Measurements from ENCODE around the gene IFFO2. TPM values are rescaled to one million over a fixed set of nuclear protein-coding genes. Genes with fewer than 3 reads are reported as not detected.

Gene IFFO2
- total RNA-seq, 2 donors from 2014 or later = 13.6 to 20.4 TPM

- intact Hi-C loops (cut with DNase I) = loop anchor here (10.0 kb wide), 1 partner anchor 1364 kb away; no protein-coding TSS in a partner anchor
- H3K27ac ChIP-seq = no peak overlapping the region
- H3K9me3 ChIP-seq = no peaks in the 10 kb centered on the region
- H3K36me3 ChIP-seq = no peaks in the 10 kb centered on the region
- H3K27me3 ChIP-seq (replicated peaks; ENCODE audit: insufficient read depth) = no peaks in the 10 kb centered on the region
- 55% methylated on average over 12 of the region's 12 CpGs for WGBS
- no peak for DNase-seq (ENCODE audit: low spot score)
- H3K4me1 ChIP-seq (replicated peaks) = no peaks in the 10 kb centered on the region
- no peak overlapping the region for H3K4me3 ChIP-seq
- no peak for TF ChIP-seq POLR2AphosphoS5 (IDR thresholded peaks at IDR 0.05)
- TF ChIP-seq CTCF (IDR thresholded peaks at IDR 0.05) = no peak
- TF ChIP-seq POLR2A (IDR thresholded peaks at IDR 0.05) = no peak
Measured at GRCh38 chr1:18868801-18869424, 87.6 kb downstream of the IFFO2 start.

DNA sequence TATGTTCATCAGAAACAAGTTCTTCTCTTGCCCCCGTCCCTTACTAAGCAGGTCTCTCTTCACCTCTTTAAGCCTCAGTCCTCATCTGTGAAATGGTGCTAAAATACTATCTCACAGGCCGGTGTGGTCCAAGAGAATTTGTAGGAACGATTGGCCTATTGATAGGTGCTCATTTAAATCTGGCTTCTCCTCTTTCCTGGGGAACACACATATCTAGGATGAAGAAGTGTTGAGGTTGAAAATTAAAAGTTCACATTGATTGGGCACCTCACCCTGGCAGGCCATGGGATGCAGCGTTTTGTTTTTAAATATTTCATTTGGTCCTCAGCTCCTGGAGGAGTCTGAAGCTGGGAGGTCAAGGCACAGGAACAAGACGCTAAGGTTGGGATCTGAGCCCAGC is 88.1 kb downstream of the IFFO2 start:
- TF ChIP-seq CTCF (IDR thresholded peaks at IDR 0.05) = no peak
- no peaks in the 10 kb centered on the region for H3K27me3 ChIP-seq (replicated peaks; ENCODE audit: insufficient read depth)

DNA sequence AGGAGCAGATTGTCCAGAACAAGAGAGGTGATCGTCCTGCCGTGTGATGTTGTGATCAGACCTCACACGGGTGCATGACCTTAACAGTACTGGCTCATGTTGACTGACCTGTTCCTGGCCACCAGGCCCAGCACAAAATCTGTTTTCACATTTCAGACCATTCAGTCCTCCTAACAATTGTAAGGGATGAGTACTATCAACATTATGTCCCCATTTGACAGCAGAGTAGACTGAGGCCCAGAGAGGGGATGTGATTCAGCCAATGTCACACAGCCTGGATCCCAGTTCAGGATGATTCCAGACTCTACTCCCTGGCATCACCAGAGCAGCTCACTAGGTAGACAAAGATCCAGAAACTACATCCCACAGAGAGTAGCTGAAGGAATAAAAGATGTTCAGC is 89.6 kb downstream of the IFFO2 start:
- 95% methylated on average over 3 of the region's 3 CpGs for WGBS
- H3K36me3 ChIP-seq = no peaks in the 10 kb centered on the region
- H3K4me1 ChIP-seq (replicated peaks) = no peaks in the 10 kb centered on the region
- no peaks in the 10 kb centered on the region for H3K9me3 ChIP-seq
- H3K27ac ChIP-seq = no peak overlapping the region
- intact Hi-C loops (cut with DNase I) = loop anchor here (10.0 kb wide), 1 partner anchor 1362 kb away; no protein-coding TSS in a partner anchor
- DNase-seq (ENCODE audit: low spot score) = no peak
- no peak overlapping the region for H3K4me3 ChIP-seq
- TF ChIP-seq POLR2A (IDR thresholded peaks at IDR 0.05) = no peak
- no peak for TF ChIP-seq POLR2AphosphoS5 (IDR thresholded peaks at IDR 0.05)
- no peak for TF ChIP-seq CTCF (IDR thresholded peaks at IDR 0.05)
- no peaks in the 10 kb centered on the region for H3K27me3 ChIP-seq (replicated peaks; ENCODE audit: insufficient read depth)

More for the DNA sequence above, 88.1 kb downstream of the IFFO2 start:
- Histone ChIP-seq H3K9me3 (no peaks in the 10 kb centered on the region), H3K4me3 (no peak overlapping the region), H3K27ac (no peak overlapping the region), H3K36me3 (no peaks in the 10 kb centered on the region), H3K4me1 (replicated peaks) (no peaks in the 10 kb centered on the region)
- intact Hi-C loops (cut with DNase I) = loop anchor here (10.0 kb wide), 1 partner anchor 1364 kb away; no protein-coding TSS in a partner anchor
- WGBS = 76% methylated on average over 5 of the region's 5 CpGs
- no peak for DNase-seq (ENCODE audit: low spot score)

DNA sequence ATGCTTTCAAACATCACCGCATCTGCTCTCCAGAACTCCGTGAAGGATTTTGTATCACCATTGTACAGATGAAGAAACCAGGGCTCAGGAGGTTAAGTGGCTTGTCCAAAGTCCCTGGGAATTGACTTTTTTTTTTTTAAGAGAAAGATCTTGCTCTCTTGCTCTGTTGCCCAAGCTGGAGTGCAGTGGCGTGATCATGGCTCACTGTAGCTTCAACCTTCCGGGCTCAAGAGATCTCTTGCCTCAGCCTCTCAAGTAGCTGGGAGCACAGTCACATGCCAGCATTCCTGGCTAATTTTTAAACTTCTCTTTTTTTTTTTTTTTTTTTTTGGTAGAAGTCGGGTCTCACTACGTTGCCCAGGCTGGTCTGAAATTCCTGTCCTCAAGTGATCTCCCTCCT is 90.2 kb downstream of the IFFO2 start:
- intact Hi-C loops (cut with DNase I) = loop anchor here (10.0 kb wide), 1 partner anchor 1362 kb away; no protein-coding TSS in a partner anchor
- no peaks in the 10 kb centered on the region for H3K36me3 ChIP-seq
- no peak for TF ChIP-seq CTCF (IDR thresholded peaks at IDR 0.05)
- no peak for TF ChIP-seq POLR2A (IDR thresholded peaks at IDR 0.05)
- TF ChIP-seq POLR2AphosphoS5 (IDR thresholded peaks at IDR 0.05) = no peak
- no peaks in the 10 kb centered on the region for H3K4me1 ChIP-seq (replicated peaks)
- no peak overlapping the region for H3K4me3 ChIP-seq
- 79% methylated on average over 6 of the region's 6 CpGs for WGBS
- no peak for DNase-seq (ENCODE audit: low spot score)
- no peak overlapping the region for H3K27ac ChIP-seq
- H3K9me3 ChIP-seq = no peaks in the 10 kb centered on the region
- no peaks in the 10 kb centered on the region for H3K27me3 ChIP-seq (replicated peaks; ENCODE audit: insufficient read depth)

DNA sequence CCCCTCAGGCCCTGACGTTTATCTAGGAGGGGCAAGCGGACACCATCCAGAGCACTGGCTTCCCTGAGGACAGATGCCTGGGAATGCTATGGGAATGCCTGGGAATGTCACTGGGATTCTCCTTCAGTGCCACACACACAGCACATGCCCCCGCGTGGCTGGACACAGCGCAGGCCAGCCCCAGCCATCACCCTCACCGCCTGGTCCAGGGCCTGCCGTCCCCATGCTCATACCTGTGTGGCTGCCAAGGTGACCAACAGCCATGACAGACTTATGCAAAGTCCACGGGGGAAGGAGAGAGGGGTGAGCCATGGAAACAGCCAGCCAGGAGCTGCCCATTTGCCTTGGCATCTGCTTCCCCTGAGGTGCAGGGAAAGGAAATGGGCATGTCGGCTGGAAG is 91.3 kb downstream of the IFFO2 start:
- H3K4me3 ChIP-seq = no peak overlapping the region
- H3K27ac ChIP-seq = no peak overlapping the region
- no peaks in the 10 kb centered on the region for H3K9me3 ChIP-seq
- no peaks in the 10 kb centered on the region for H3K4me1 ChIP-seq (replicated peaks)
- H3K27me3 ChIP-seq (replicated peaks; ENCODE audit: insufficient read depth) = no peaks in the 10 kb centered on the region
- WGBS = 79% methylated on average over 9 of the region's 9 CpGs
- H3K36me3 ChIP-seq = no peaks in the 10 kb centered on the region
- DNase-seq (ENCODE audit: low spot score) = no peak
- TF ChIP-seq CTCF (IDR thresholded peaks at IDR 0.05) = no peak
- TF ChIP-seq POLR2A (IDR thresholded peaks at IDR 0.05) = no peak
- no peak for TF ChIP-seq POLR2AphosphoS5 (IDR thresholded peaks at IDR 0.05)
- intact Hi-C loops (cut with DNase I) = loop anchor here (10.0 kb wide), 1 partner anchor 1360 kb away; no protein-coding TSS in a partner anchor

Measured in prostate gland (tissue), 2 donors.